ENCODE measurements around the gene NKX6-2.
"Not testable (repeated sequence)": the region's sequence is repeated elsewhere in the genome, so short reads cannot be mapped to it uniquely, and the experiment has no call there.

Gene NKX6-2

DNA sequence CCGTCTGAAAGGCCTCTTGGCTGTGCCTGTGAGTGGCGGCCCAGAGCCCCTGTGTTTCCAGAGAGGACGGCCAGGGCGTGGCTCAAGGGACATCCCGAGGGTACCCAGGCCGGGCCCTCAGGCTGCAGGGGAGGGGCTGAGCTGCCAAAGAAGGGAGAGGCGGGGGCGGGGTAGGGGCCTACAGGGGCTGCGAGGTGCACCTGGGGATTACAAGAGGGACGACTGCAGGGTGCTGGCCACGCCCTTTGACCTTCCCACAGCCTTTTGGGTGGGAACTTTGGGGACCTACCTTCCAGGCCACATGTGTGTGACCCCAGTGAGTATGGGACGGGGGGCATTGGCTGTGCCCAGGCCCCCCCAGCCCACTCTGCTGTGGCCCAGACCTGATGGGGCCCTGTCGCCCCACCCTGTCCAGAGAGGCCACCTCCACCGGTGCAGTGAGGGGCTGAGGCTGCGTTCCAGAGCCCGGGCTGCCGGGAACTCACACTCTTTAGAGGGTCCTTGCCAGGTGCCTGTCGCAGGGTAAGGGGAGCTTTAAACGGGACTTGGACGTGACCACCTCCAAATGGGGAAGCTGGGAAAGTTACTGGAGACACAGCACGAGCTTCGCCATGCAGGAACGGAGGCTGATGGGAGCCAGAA lies 19.0 kb upstream of the NKX6-2 start:
- H3K9me3 ChIP-seq (ENCODE audit: insufficient read depth, low read depth, low read length) = 0 out of 2 replicates have a peak, but pooled peaks cover 2% of the 10 kb centered on the region
- H3K36me3 ChIP-seq (ENCODE audit: insufficient read depth, low read length) = no peaks in the 10 kb centered on the region
- H3K27me3 ChIP-seq (ENCODE audit: insufficient read depth, low read length) = no peaks in the 10 kb centered on the region
- H3K4me3 ChIP-seq (ENCODE audit: low read length) = no peak overlapping the region
- 84% methylated on average over 23 of the region's 23 CpGs for WGBS
- no peak overlapping the region for H3K27ac ChIP-seq (ENCODE audit: low read depth, low read length)
- H3K9ac ChIP-seq (ENCODE audit: low read depth, low read length) = no peak overlapping the region
- no peaks in the 10 kb centered on the region for H3K4me1 ChIP-seq (ENCODE audit: insufficient read depth, low read length)

DNA sequence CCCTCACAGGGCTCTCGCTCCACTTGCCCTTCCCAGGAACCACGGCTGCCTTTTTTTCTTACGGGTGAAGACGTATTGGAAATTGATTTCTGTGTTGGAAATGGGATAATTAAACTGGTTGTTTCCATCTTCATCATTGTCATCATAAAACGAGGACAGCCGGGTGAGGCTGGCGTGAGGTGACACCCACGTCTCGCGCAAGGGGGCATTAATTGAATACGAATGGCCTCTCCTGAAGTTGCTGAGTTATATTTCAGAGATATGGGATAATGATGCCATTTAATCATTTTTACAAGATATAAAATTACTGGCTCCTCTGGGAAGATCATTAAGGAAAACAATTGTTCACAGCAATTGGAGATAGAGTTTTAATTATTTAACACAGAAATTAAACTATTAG lies 18.3 kb upstream of the NKX6-2 start:
- H3K36me3 ChIP-seq (ENCODE audit: insufficient read depth, low read length) = no peaks in the 10 kb centered on the region
- H3K4me3 ChIP-seq (ENCODE audit: low read length) = no peak overlapping the region
- 0 out of 2 replicates have a peak, but pooled peaks cover 2% of the 10 kb centered on the region for H3K9me3 ChIP-seq (ENCODE audit: insufficient read depth, low read depth, low read length)
- no peak overlapping the region for H3K27ac ChIP-seq (ENCODE audit: low read depth, low read length)
- WGBS = 93% methylated on average over 11 of the region's 11 CpGs
- H3K9ac ChIP-seq (ENCODE audit: low read depth, low read length) = no peak overlapping the region
- no peaks in the 10 kb centered on the region for H3K27me3 ChIP-seq (ENCODE audit: insufficient read depth, low read length)
- H3K4me1 ChIP-seq (ENCODE audit: insufficient read depth, low read length) = no peaks in the 10 kb centered on the region

DNA sequence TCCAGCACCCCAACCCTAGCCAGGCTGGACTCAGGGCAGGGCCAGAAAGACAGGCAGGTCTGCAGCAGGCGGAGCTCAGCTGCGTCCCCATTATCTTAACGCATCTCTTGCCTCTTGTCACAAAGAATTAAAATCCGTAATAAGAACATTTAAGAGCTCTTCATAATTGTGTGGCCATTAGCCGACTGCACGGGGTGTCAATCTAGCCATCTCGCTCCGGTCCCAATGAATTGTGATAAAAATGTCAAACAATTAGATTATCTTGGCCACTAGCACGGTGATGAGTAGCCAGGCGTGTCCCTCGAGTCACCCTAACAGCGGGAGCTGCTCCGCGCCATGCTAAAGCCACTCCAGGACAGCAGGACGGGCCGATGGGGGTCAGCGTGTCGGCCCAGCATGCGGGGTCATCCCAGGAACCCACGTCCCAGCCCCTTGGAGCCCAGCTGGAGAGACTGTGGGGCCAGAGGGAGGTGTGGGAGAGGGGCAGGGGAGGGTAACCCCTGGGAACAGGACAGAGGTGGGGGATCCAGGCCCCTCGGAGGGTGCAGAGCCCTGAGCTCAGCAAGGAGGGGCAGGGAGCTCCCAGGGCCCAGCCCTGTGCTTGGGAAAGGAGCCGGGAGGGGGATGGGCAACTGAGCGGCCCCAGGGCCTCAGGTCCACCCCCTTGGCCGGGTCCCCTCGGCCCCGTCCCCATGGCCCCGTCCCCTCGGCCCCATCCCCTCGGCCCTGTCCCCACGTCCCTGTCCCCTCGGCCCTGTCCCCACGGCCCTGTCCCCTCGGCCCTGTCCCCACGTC lies 17.7 kb upstream of the NKX6-2 start:
- Histone ChIP-seq H3K9ac (ENCODE audit: low read depth, low read length) (no peak overlapping the region), H3K4me1 (ENCODE audit: insufficient read depth, low read length) (no peaks in the 10 kb centered on the region), H3K27me3 (ENCODE audit: insufficient read depth, low read length) (no peaks in the 10 kb centered on the region), H3K36me3 (ENCODE audit: insufficient read depth, low read length) (no peaks in the 10 kb centered on the region), H3K27ac (ENCODE audit: low read depth, low read length) (no peak overlapping the region), H3K9me3 (ENCODE audit: insufficient read depth, low read depth, low read length) (0 out of 2 replicates have a peak, but pooled peaks cover 2% of the 10 kb centered on the region), H3K4me3 (ENCODE audit: low read length) (no peak overlapping the region)
- 93% methylated on average over 34 of the region's 34 CpGs for WGBS

DNA sequence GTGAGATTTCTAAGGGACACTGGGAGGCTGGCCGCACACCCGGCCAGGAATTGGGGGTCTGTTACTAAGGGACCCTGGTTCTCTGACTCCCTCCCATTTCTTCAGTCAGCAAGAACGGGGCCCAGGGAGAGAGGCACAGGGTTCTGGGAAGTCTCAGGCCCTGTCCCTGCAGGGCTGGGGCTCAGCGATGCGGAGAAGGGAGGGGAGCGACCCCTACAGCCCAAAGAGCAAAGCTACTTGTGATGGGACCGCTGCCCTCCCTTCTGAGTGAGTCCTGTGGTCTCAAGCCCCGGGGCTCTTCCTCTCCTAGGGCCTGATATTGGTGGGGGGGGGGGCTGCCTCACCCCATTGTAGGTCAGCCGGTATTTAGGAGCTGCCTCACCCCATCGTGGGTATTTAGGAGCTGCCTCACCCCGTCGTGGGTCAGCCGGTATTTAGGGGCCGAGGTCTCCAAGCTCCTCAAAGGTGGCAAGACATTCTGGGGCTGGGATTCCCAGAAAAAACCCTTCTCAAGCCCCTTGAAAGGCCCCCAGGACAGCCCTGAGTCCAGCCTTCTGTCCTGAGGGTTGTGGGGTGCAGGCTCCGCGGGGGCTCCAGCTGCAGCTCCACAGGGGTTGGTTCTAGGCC lies 16.9 kb upstream of the NKX6-2 start:
- H3K27ac ChIP-seq (ENCODE audit: low read depth, low read length) = no peak overlapping the region
- no peaks in the 10 kb centered on the region for H3K4me1 ChIP-seq (ENCODE audit: insufficient read depth, low read length)
- H3K4me3 ChIP-seq (ENCODE audit: low read length) = no peak overlapping the region
- H3K36me3 ChIP-seq (ENCODE audit: insufficient read depth, low read length) = no peaks in the 10 kb centered on the region
- 0 out of 2 replicates have a peak, but pooled peaks cover 2% of the 10 kb centered on the region for H3K9me3 ChIP-seq (ENCODE audit: insufficient read depth, low read depth, low read length)
- no peaks in the 10 kb centered on the region for H3K27me3 ChIP-seq (ENCODE audit: insufficient read depth, low read length)
- no peak overlapping the region for H3K9ac ChIP-seq (ENCODE audit: low read depth, low read length)
- 84% methylated on average over 16 of the region's 16 CpGs for WGBS

DNA sequence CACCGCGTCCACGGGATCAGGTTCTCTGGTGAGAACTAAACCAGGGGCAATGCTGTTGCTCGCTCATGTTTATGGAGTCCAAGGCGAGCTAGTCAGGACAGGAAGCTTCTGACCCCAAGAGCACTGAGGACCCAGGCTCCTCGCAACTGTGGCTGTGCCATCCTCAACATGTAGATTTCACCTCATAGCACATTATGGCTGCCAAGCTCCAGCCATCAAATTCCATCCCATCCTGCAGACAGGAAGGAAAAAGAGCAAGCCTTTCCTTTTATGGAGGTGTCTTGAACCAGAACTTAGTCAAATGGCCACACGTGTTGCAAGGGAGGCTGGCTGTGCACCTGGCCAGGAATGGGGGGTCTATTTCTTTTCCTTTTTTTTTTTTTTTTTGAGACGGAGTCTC lies 16.1 kb upstream of the NKX6-2 start:
- Histone ChIP-seq H3K36me3 (ENCODE audit: insufficient read depth, low read length) (no peaks in the 10 kb centered on the region), H3K4me3 (ENCODE audit: low read length) (no peak overlapping the region), H3K27me3 (ENCODE audit: insufficient read depth, low read length) (no peaks in the 10 kb centered on the region), H3K4me1 (ENCODE audit: insufficient read depth, low read length) (no peaks in the 10 kb centered on the region), H3K27ac (ENCODE audit: low read depth, low read length) (no peak overlapping the region), H3K9me3 (ENCODE audit: insufficient read depth, low read depth, low read length) (0 out of 2 replicates have a peak, but pooled peaks cover 2% of the 10 kb centered on the region), H3K9ac (ENCODE audit: low read depth, low read length) (no peak overlapping the region)
- WGBS = 94% methylated on average over 8 of the region's 8 CpGs

DNA sequence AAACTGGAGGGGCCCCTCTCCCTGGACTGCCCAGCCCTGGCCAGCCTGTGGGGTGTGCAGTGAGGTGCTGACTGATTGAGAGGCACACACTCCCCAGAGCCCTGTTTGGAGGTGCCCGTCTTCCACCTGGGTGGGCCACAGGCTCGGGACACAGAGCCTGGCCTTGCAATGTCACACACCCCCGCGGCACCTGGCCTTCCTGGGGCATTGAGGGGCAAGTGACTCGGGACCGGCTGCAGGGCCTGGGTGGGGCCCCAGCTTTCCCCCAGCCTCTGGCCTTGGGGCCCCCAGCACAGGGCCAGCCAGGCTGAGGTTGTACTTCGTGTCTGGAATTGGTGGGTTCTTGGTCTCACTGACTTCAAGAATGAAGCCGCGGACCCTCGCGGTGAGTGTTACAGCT lies 13.9 kb upstream of the NKX6-2 start:
- Histone ChIP-seq H3K4me1 (ENCODE audit: insufficient read depth, low read length) (no peaks in the 10 kb centered on the region), H3K36me3 (ENCODE audit: insufficient read depth, low read length) (no peaks in the 10 kb centered on the region), H3K9ac (ENCODE audit: low read depth, low read length) (no peak overlapping the region), H3K27me3 (ENCODE audit: insufficient read depth, low read length) (no peaks in the 10 kb centered on the region), H3K4me3 (ENCODE audit: low read length) (no peak overlapping the region), H3K27ac (ENCODE audit: low read depth, low read length) (no peak overlapping the region), H3K9me3 (ENCODE audit: insufficient read depth, low read depth, low read length) (0 out of 2 replicates have a peak, but pooled peaks cover 2% of the 10 kb centered on the region)
- WGBS = 97% methylated on average over 11 of the region's 11 CpGs

DNA sequence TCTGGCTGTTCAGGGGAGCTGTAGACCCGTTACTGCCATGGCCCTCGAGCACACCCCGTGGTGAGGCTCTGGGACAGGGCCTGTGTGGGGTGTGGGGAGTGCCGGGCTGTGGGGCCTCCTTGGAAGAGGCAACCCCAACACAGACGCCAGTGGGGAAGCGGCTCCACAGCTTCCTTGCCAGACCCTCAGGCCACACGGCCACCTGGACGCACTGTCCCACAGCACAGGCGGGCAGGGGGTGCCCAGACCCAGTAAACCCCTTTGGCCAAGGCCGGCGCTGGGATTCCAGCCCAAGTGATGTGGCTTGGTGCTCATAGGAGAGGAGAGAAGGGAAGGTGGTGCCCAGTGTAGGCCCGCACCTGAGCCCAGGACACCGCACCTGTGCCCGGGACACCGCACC lies 12.9 kb upstream of the NKX6-2 start:
- no peaks in the 10 kb centered on the region for H3K36me3 ChIP-seq (ENCODE audit: insufficient read depth, low read length)
- no peak overlapping the region for H3K9ac ChIP-seq (ENCODE audit: low read depth, low read length)
- no peak overlapping the region for H3K4me3 ChIP-seq (ENCODE audit: low read length)
- H3K27ac ChIP-seq (ENCODE audit: low read depth, low read length) = no peak overlapping the region
- H3K9me3 ChIP-seq (ENCODE audit: insufficient read depth, low read depth, low read length) = 0 out of 2 replicates have a peak, but pooled peaks cover 2% of the 10 kb centered on the region
- H3K4me1 ChIP-seq (ENCODE audit: insufficient read depth, low read length) = no peaks in the 10 kb centered on the region
- H3K27me3 ChIP-seq (ENCODE audit: insufficient read depth, low read length) = no peaks in the 10 kb centered on the region
- WGBS = 93% methylated on average over 15 of the region's 15 CpGs

DNA sequence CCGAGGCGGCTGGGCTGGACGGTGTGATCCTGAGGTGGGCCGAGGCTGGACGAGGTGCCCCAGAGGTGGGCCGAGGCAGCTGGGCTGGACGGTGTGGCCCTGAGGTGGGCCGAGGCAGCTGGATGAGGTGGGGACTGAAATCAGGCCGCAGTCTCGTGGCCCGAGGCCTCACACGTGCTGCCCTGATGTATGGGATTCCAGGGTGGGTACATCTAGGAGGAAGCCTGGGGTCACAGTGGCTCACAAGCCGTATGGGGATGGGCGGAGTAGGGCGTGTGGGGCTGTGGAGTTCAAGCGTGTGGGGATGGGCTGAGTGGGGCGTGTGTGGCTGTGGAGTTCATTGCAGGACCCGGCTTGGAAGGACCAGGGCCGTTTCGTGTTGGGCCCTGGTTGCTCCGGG lies 12.5 kb upstream of the NKX6-2 start:
- no peak overlapping the region for H3K4me3 ChIP-seq (ENCODE audit: low read length)
- no peak overlapping the region for H3K27ac ChIP-seq (ENCODE audit: low read depth, low read length)
- no peak overlapping the region for H3K9ac ChIP-seq (ENCODE audit: low read depth, low read length)
- no peaks in the 10 kb centered on the region for H3K4me1 ChIP-seq (ENCODE audit: insufficient read depth, low read length)
- no peaks in the 10 kb centered on the region for H3K36me3 ChIP-seq (ENCODE audit: insufficient read depth, low read length)
- no peaks in the 10 kb centered on the region for H3K27me3 ChIP-seq (ENCODE audit: insufficient read depth, low read length)
- 0 out of 2 replicates have a peak, but pooled peaks cover 2% of the 10 kb centered on the region for H3K9me3 ChIP-seq (ENCODE audit: insufficient read depth, low read depth, low read length)
- 91% methylated on average over 21 of the region's 21 CpGs for WGBS

DNA sequence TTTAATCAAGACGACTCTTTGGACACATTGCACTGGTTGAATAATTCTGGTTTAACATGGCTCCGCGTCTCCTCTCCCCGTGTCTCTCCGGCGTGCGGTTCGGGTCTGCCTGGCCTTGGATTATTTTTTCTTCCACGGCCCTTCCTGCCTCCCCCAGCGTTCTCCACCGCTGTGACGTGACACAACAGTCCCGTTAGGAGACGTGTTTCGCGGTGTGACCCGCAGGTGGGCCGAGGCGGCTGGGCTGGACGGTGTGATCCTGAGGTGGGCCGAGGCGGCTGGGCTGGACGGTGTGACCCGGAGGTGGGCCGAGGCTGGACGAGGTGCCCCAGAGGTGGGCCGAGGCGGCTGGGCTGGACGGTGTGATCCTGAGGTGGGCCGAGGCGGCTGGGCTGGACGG lies 12.0 kb upstream of the NKX6-2 start:
- not testable (repeated sequence) for H3K9me3 ChIP-seq (ENCODE audit: insufficient read depth, low read depth, low read length); H3K4me3 ChIP-seq (ENCODE audit: low read length); H3K36me3 ChIP-seq (ENCODE audit: insufficient read depth, low read length); H3K27me3 ChIP-seq (ENCODE audit: insufficient read depth, low read length); H3K27ac ChIP-seq (ENCODE audit: low read depth, low read length); H3K9ac ChIP-seq (ENCODE audit: low read depth, low read length); H3K4me1 ChIP-seq (ENCODE audit: insufficient read depth, low read length)
- WGBS = 95% methylated on average over 27 of the region's 32 CpGs

DNA sequence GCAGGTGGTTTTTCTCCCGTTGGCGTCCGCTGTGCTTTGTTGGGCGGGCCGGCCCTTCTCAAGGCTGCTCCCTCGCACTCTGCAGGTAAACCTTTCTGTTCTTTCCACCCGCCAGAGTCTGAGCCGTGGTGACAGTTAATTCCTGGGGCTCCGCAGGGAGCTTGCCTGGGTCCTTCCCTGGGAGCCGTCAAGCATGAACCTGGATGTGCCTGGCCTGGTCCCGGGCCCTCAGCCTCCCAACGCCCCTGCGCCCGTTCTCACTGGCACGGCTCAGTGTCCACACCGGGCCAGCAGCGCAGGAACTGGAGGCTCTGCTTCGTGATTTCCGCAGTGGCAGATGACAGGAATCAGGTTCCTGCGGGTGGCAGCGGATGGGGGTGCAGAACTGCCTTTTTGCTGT lies 10.9 kb upstream of the NKX6-2 start:
- H3K36me3 ChIP-seq (ENCODE audit: insufficient read depth, low read length) = no peaks in the 10 kb centered on the region
- H3K9ac ChIP-seq (ENCODE audit: low read depth, low read length) = no peak overlapping the region
- no peaks in the 10 kb centered on the region; the same call in 1 of the 2 replicates for H3K27me3 ChIP-seq (ENCODE audit: insufficient read depth, low read length)
- H3K9me3 ChIP-seq (ENCODE audit: insufficient read depth, low read depth, low read length) = no peaks in the 10 kb centered on the region
- no peaks in the 10 kb centered on the region for H3K4me1 ChIP-seq (ENCODE audit: insufficient read depth, low read length)
- H3K27ac ChIP-seq (ENCODE audit: low read depth, low read length) = no peak overlapping the region
- WGBS = 89% methylated on average over 21 of the region's 21 CpGs
- no peak overlapping the region for H3K4me3 ChIP-seq (ENCODE audit: low read length)

All from HUES64 (cell line).